Neural cell (in vitro differentiated cells): ENCODE data around the gene SDK2. TPM values are rescaled to one million over a fixed set of nuclear protein-coding genes. Genes with fewer than 3 reads are reported as not detected.

Experiments
- H2AFZ ChIP-seq: fragments of 200-600, 300-800 bp; sonication (generic), shearing (Covaris generic); 2 replicates; pipeline ENCODE4 v1.6.0; 2014; ENCODE audit warnings: low read depth, mild to moderate bottlenecking, antibody characterized with exemption, low read length, moderate library complexity
- H3F3A ChIP-seq: fragments of 200-600 bp; shearing (Covaris generic); 2 replicates; pipeline ENCODE4 v1.6.1; 2016; ENCODE audit warnings: mild to moderate bottlenecking, moderate library complexity, mixed read lengths, antibody characterized with exemption, low read length; ENCODE audit not compliant: insufficient read depth, poor library complexity, severe bottlenecking
- H3K27ac ChIP-seq: fragments of 200-600, 300-800 bp; sonication (generic), shearing (Covaris generic); 2 replicates; pipeline ENCODE4 v1.5.1; 2014; ENCODE audit warnings: mild to moderate bottlenecking, low read length, moderate library complexity
- H3K27me3 ChIP-seq: fragments of 300-800, 200-600 bp; sonication (generic), shearing (Covaris generic); 2 replicates; pipeline ENCODE4 v1.6.0; 2014; ENCODE audit warnings: mild to moderate bottlenecking, low read depth, low read length, moderate library complexity; ENCODE audit not compliant: insufficient read depth
- H3K36me3 ChIP-seq: fragments of 300-800, 200-600 bp; sonication (generic), shearing (Covaris generic); 2 replicates; pipeline ENCODE4 v1.5.1; 2014; ENCODE audit warnings: mild to moderate bottlenecking, antibody characterized with exemption, low read length, moderate library complexity; ENCODE audit not compliant: insufficient read depth
- H3K4me2 ChIP-seq: fragments of 300-800, 200-600 bp; sonication (generic), shearing (Covaris generic); 2 replicates; pipeline ENCODE4 v1.6.0; 2014; ENCODE audit warnings: mild to moderate bottlenecking, low read length
- H3K4me3 ChIP-seq: fragments of 300-800, 200-600 bp; sonication (generic), shearing (Covaris generic); 2 replicates; pipeline ENCODE4 v1.5.1; 2014; ENCODE audit warnings: mild to moderate bottlenecking, low read length, moderate library complexity
- H3K79me2 ChIP-seq: fragments of 200-600 bp; shearing (Covaris generic); replicated peaks from 2 replicates; pipeline ENCODE4 v1.6.0; 2014; ENCODE audit warnings: mild to moderate bottlenecking, low read length, moderate library complexity; ENCODE audit not compliant: insufficient read depth
- H3K9ac ChIP-seq: fragments of 300-800, 200-600 bp; sonication (generic), shearing (Covaris generic); 2 replicates; pipeline ENCODE4 v1.6.1; 2016; ENCODE audit warnings: mild to moderate bottlenecking, low read length, mixed read lengths
- H3K9me2 ChIP-seq: fragments of 200-600 bp; shearing (Covaris generic); 2 replicates; pipeline ENCODE4 v1.6.1; 2016; ENCODE audit warnings: mild to moderate bottlenecking, low read length, mixed read lengths; ENCODE audit not compliant: insufficient read depth
- H3K9me3 ChIP-seq: fragments of 200-600, 300-800 bp; sonication (generic), shearing (Covaris generic); 2 replicates; pipeline ENCODE4 v1.6.1; 2016; ENCODE audit warnings: mild to moderate bottlenecking, mixed run types, low read length, moderate library complexity, mixed read lengths
- H4K20me1 ChIP-seq: fragments of 200-600 bp; shearing (Covaris generic); 2 replicates; pipeline ENCODE4 v1.6.1; 2016; ENCODE audit warnings: mild to moderate bottlenecking, mixed run types; ENCODE audit not compliant: insufficient read depth
- CTCF ChIP-seq: fragments of 450-650 bp; IDR thresholded peaks from 2 replicates; pipeline ENCODE4 v1.5.1; 2014; ENCODE audit warnings: antibody characterized with exemption, mild to moderate bottlenecking, moderate library complexity; ENCODE audit not compliant: poor library complexity, severe bottlenecking
- EP300 ChIP-seq: fragments of 450-650 bp; conservative IDR thresholded peaks from 2 replicates; pipeline ENCODE4 v1.6.1; 2014; ENCODE audit warnings: antibody characterized with exemption, mild to moderate bottlenecking, moderate library complexity; ENCODE audit not compliant: poor library complexity, severe bottlenecking
- EZH2 ChIP-seq: fragments of 200-600, 300-800 bp; shearing (Covaris generic), sonication (generic); IDR thresholded peaks from 2 replicates; pipeline ENCODE4 v1.6.1; 2014; ENCODE audit warnings: antibody characterized with exemption, low read length, borderline replicate concordance, mild to moderate bottlenecking; ENCODE audit not compliant: insufficient read depth, poor library complexity, severe bottlenecking
- MXI1 ChIP-seq: fragments of 450-650 bp; conservative IDR thresholded peaks from 2 replicates; pipeline ENCODE4 v1.6.1; 2014; ENCODE audit warnings: antibody characterized with exemption, mild to moderate bottlenecking; ENCODE audit not compliant: poor library complexity, severe bottlenecking
- POLR2AphosphoS5 ChIP-seq: IDR thresholded peaks from 2 replicates; pipeline ENCODE4 v1.6.1; 2012
- RAD21 ChIP-seq: fragments of 450-650 bp; conservative IDR thresholded peaks from 2 replicates; pipeline ENCODE4 v1.6.1; 2014; ENCODE audit warnings: antibody characterized with exemption, mild to moderate bottlenecking, moderate library complexity
- REST ChIP-seq: IDR thresholded peaks from 2 replicates; pipeline ENCODE4 v1.6.1; 2012; ENCODE audit warnings: borderline replicate concordance
- SMC3 ChIP-seq: fragments of 450-650 bp; conservative IDR thresholded peaks from 2 replicates; pipeline ENCODE4 v1.6.1; 2014; ENCODE audit warnings: antibody characterized with exemption, mild to moderate bottlenecking, moderate library complexity; ENCODE audit not compliant: poor library complexity
- TAF1 ChIP-seq: IDR thresholded peaks from 2 replicates; pipeline ENCODE4 v1.6.1; 2012; ENCODE audit warnings: low read depth
- polyA plus RNA-seq: library from polyadenylated mRNA; depleted of rRNA; stranded (reverse); fragments of >200 nt; gene quantifications from 2 replicates; pipeline ENCODE4 v1.2.3, GENCODE V29; 2014

The SDK2 gene
- polyA plus RNA-seq, 1 donor from 2014 or later, result 0.73 TPM

GRCh38 chr17:73412914-73413313, 231.3 kb downstream of the SDK2 start:
- H4K20me1 ChIP-seq, result no peaks in the 10 kb centered on the region
- TF ChIP-seq SMC3 (no peak), MXI1 (no peak), EZH2 (no peak), POLR2AphosphoS5 (no peak), REST (no peak), RAD21 (no peak), EP300 (no peak), TAF1 (no peak), CTCF (no peak)
- no peak overlapping the region for H3K27ac ChIP-seq
- no peaks in the 10 kb centered on the region for H3K9me2 ChIP-seq
- H2AFZ ChIP-seq, result no peak overlapping the region
- no peaks in the 10 kb centered on the region for H3F3A ChIP-seq
- no peaks in the 10 kb centered on the region for H3K79me2 ChIP-seq
- H3K4me3 ChIP-seq, result no peak overlapping the region
- no peaks in the 10 kb centered on the region for H3K36me3 ChIP-seq
- no peak overlapping the region for H3K9ac ChIP-seq
- no peaks in the 10 kb centered on the region for H3K9me3 ChIP-seq
- no peak overlapping the region for H3K4me2 ChIP-seq
- no peaks in the 10 kb centered on the region for H3K27me3 ChIP-seq

- Histone ChIP-seq H3K4me2 (no peak overlapping the region), H3F3A (no peaks in the 10 kb centered on the region), H3K27me3 (no peaks in the 10 kb centered on the region), H3K9ac (no peak overlapping the region), H3K9me2 (no peaks in the 10 kb centered on the region), H2AFZ (no peak overlapping the region), H3K4me3 (no peak overlapping the region), H4K20me1 (no peaks in the 10 kb centered on the region), H3K27ac (no peak overlapping the region), H3K9me3 (no peaks in the 10 kb centered on the region), H3K36me3 (no peaks in the 10 kb centered on the region), H3K79me2 (no peaks in the 10 kb centered on the region)
- TF ChIP-seq EZH2, result no peak
- no peak for TF ChIP-seq MXI1
- TF ChIP-seq REST, result no peak
- no peak for TF ChIP-seq RAD21
- no peak for TF ChIP-seq TAF1
Observed at GRCh38 chr17:73411313-73411747, 232.9 kb downstream of the SDK2 start.
